Cardiac muscle cell (in vitro differentiated cells and primary cell): ENCODE data around the gene MUL1. TPM values are rescaled to one million over a fixed set of nuclear protein-coding genes. Genes with fewer than 3 reads are reported as not detected.

Experiments used
- DNase-seq, 2 donors: peaks; one replicate each; pipeline versions ENCODE4 v3.0.0 to v3.0.0-alpha.2; 2010 to 2017; ENCODE audit warnings: low read depth in 1 of 2, low spot score in 1 of 2
- H3K27ac ChIP-seq: fragments of 200-600 bp; sonication (generic); 2 replicates; pipeline ENCODE4 v1.5.1; 2016
- H3K27me3 ChIP-seq: fragments of 200-600 bp; sonication (generic); 2 replicates; pipeline ENCODE4 v1.6.0; 2016; ENCODE audit warnings: control low read depth
- H3K36me3 ChIP-seq: fragments of 200-600 bp; sonication (generic); 2 replicates; pipeline ENCODE4 v1.5.1; 2016; ENCODE audit warnings: control low read depth
- H3K4me1 ChIP-seq: fragments of 200-600 bp; sonication (generic); 2 replicates; pipeline ENCODE4 v1.8.1; 2017; ENCODE audit warnings: low read depth, mild to moderate bottlenecking, mixed run types
- H3K4me3 ChIP-seq: fragments of 200-600 bp; sonication (generic); 2 replicates; pipeline ENCODE4 v1.5.1; 2016; ENCODE audit warnings: mild to moderate bottlenecking
- H3K9me3 ChIP-seq: fragments of 200-600 bp; sonication (generic); 2 replicates; pipeline ENCODE4 v1.5.1; 2017; ENCODE audit warnings: low read depth, mild to moderate bottlenecking, control low read depth
- polyA plus RNA-seq: library from polyadenylated mRNA; unstranded; fragments of >200 nt; fragmentation: Nextera tagmentation; extraction: Ambion mirVana; gene quantifications from 2 replicates; pipeline ENCODE4 v1.2.1, GENCODE V29; 2016
- total RNA-seq: library from RNA; depleted of rRNA; stranded (reverse); fragments of >200 nt; gene quantifications from 2 replicates; pipeline ENCODE4 v1.2.3, GENCODE V29; 2016
- TF ChIP-seq, protein P1 (sequence below): IDR thresholded peaks from 2 replicates; pipeline ENCODE4 v1.5.1; 2012; ENCODE audit warnings: low read depth, mild to moderate bottlenecking, low read length

Gene MUL1
- total and polyA plus RNA-seq, 2 experiments from 2014 or later, result 38.1 to 45.7 TPM

DNA sequence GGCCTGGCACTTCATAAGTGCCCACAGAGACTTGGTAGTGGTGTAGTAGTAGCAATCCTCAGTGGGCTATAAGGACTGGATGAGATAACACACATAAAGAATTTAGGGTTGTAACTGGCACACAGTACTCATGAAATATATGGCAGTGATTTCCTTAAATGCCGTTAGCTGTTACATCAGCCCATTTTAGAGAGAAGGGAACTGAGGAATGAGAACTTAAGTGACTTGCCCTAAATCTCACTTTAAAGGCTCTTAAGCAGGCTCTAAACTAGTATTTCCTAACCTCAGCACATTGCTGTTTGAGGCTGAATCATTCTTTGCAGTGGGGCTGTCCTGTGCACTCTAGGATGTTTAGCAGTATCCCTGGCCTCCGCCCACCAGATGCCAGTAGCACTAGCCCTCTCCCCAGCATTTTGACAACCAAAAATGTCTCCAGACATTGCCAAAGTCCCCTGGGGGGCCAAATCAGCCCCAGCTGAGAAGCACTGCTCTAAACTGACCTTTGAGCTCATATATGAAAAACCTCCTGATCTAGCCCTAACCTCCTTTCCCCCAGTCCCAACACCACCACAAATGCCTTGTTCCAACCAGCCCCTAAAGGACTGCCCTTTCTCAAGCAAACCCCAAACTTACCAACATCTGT lies 33.5 kb downstream of the MUL1 start:
- no peaks in the 10 kb centered on the region for H3K4me1 ChIP-seq
- no peaks in the 10 kb centered on the region for H3K9me3 ChIP-seq
- TF ChIP-seq, protein P1, sequence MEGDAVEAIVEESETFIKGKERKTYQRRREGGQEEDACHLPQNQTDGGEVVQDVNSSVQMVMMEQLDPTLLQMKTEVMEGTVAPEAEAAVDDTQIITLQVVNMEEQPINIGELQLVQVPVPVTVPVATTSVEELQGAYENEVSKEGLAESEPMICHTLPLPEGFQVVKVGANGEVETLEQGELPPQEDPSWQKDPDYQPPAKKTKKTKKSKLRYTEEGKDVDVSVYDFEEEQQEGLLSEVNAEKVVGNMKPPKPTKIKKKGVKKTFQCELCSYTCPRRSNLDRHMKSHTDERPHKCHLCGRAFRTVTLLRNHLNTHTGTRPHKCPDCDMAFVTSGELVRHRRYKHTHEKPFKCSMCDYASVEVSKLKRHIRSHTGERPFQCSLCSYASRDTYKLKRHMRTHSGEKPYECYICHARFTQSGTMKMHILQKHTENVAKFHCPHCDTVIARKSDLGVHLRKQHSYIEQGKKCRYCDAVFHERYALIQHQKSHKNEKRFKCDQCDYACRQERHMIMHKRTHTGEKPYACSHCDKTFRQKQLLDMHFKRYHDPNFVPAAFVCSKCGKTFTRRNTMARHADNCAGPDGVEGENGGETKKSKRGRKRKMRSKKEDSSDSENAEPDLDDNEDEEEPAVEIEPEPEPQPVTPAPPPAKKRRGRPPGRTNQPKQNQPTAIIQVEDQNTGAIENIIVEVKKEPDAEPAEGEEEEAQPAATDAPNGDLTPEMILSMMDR, result no peak
- peaks cover 57% of the 10 kb centered on the region for H3K27me3 ChIP-seq
- H3K27ac ChIP-seq, result no peak overlapping the region
- no peaks in the 10 kb centered on the region for H3K36me3 ChIP-seq
- no peak for DNase-seq
- no peak overlapping the region for H3K4me3 ChIP-seq

DNA sequence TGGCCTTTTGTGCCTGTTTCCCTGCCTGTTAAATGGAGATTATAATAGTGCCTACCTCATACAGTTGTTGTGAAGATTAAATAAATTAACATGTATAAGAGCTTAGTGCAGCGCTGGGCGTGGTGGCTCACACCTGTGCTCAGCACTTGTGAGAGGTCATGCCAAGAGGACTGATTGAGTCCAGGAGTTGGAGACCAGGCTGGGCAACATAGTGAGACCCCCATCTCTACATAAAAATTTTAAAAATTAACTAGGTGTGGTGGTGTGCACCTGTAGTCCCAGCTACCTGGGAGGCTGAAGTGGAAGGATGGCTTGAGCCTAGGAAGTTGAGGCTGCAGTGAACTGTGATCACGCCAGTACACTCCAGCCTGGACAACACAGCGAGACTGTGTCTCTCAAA lies 34.1 kb downstream of the MUL1 start:
- no peaks in the 10 kb centered on the region for H3K36me3 ChIP-seq
- H3K27me3 ChIP-seq, result peaks cover 57% of the 10 kb centered on the region
- H3K4me3 ChIP-seq, result no peak overlapping the region
- no peaks in the 10 kb centered on the region for H3K4me1 ChIP-seq
- no peak for DNase-seq
- TF ChIP-seq, protein P1, result no peak
- H3K27ac ChIP-seq, result no peak overlapping the region
- H3K9me3 ChIP-seq, result no peaks in the 10 kb centered on the region

DNA sequence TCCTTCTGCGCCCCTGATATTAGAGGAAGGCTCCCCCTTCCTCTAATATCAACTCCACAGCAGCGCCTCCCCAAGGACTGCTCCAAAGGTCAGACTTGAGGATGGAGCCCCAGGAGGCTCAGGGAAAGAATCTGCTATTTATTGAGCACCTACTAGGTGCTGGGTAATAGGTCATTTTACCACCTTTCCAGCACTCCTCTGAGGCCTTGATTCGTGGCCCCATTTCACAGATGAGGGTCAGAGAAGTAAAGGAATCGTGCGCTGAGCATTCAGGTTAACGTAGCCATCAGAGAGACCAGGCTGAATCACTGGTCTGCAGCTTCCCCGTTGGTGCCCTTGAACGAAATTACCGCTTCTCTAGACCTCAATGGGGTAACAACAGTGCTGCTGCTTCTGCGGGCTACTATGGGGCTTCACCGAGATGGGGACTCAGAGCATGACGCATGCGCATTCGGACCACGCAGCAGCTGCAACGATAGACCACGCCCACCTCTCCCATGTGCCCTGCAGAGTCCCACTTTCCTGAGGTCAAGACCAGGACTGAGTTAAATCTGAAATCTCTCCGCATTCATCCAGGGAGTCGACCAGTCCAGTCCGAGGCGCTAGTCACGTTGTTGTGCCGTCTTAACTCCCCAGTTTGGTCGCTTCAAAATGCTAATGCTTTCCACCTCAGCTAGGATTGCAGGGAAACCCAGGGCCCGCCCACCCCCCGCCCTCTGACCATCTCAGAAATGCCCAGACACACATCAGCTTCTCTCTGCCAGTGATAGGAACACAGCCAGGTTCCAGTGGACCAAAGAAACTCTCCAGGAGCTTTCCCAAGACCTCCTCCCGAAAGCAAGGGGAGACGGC lies 34.9 kb downstream of the MUL1 start:
- no peaks in the 10 kb centered on the region for H3K36me3 ChIP-seq
- no peaks in the 10 kb centered on the region for H3K9me3 ChIP-seq
- H3K4me3 ChIP-seq, result no peak overlapping the region
- peaks cover 57% of the 10 kb centered on the region for H3K27me3 ChIP-seq
- TF ChIP-seq, protein P1, result no peak
- DNase-seq, result peak; percentile 76 to 81
- no peaks in the 10 kb centered on the region for H3K4me1 ChIP-seq
- no peak overlapping the region for H3K27ac ChIP-seq

DNA sequence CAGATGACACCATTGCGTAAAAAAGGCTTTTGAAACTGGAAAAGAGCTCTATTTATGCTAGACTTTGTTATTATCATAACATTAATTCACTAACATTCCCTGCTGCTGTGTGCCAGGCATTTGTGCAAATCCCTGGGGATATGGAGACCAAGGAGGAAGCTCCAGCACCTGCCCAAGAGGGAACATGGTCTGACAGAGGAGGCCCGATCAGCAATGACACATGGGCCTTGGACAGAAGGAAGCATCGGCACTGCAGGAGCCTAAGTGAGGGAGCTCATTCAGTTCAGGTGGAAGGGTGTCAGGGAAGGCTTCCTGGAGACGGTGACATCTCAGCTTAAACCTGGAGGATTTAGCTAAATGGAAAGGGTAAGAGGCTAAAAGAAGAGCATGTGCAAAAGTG lies 35.8 kb downstream of the MUL1 start:
- peaks cover 57% of the 10 kb centered on the region for H3K27me3 ChIP-seq
- H3K27ac ChIP-seq, result no peak overlapping the region
- no peaks in the 10 kb centered on the region for H3K4me1 ChIP-seq
- H3K36me3 ChIP-seq, result no peaks in the 10 kb centered on the region
- H3K9me3 ChIP-seq, result no peaks in the 10 kb centered on the region
- TF ChIP-seq, protein P1, result no peak
- H3K4me3 ChIP-seq, result no peak overlapping the region
- no peak for DNase-seq

DNA sequence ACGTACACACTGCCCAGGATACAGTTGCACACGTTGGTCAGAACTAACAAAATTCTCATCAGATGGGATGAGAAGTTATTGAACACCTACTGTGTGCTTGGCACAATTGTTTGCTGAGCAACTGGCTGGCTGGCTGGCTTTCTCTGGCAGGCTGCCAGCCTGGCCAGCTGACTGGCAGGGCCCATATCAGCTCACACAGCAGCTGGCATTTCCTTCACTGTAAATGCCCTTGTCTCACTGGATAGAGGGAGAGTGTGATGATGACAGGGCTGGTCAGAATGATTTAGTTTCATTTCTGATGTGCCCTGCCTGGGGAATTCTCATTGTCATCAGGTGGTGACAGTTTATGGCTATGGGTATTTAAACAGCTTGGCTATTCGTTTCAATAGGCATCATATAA lies 37.8 kb downstream of the MUL1 start:
- TF ChIP-seq, protein P1, result no peak
- no peak for DNase-seq
- Histone ChIP-seq H3K36me3 (no peaks in the 10 kb centered on the region), H3K27me3 (peaks cover 60% of the 10 kb centered on the region), H3K4me3 (no peak overlapping the region), H3K4me1 (no peaks in the 10 kb centered on the region), H3K27ac (no peak overlapping the region), H3K9me3 (no peaks in the 10 kb centered on the region)
